ENCODE measurements around the gene AP2B1. TPM values are rescaled to one million over a fixed set of nuclear protein-coding genes. Genes with fewer than 3 reads are reported as not detected.
"Not testable (repeated sequence)": the region's sequence is repeated elsewhere in the genome, so short reads cannot be mapped to it uniquely, and the experiment has no call there.

The AP2B1 gene
- total RNA-seq, 1 donor from 2014 or later: 156 TPM

- no peaks in the 10 kb centered on the region for H3K9me3 Mint-ChIP-seq
- H3K4me3 Mint-ChIP-seq: no peak overlapping the region
- H3K36me3 Mint-ChIP-seq (ENCODE audit: low read depth): no peaks in the 10 kb centered on the region
- no peak for DNase-seq (ENCODE audit: low spot score)
- peaks cover 5% of the 10 kb centered on the region for H3K4me1 Mint-ChIP-seq (ENCODE audit: low read depth)
- H3K27me3 Mint-ChIP-seq (ENCODE audit: insufficient read depth): peaks cover 18% of the 10 kb centered on the region
- no peak overlapping the region for H3K27ac Mint-ChIP-seq
- intact Hi-C loops (cut with micrococcal nuclease): no loop called here
Measured at GRCh38 chr17:35554668-35555067, 32.5 kb upstream of the AP2B1 start.

- intact Hi-C loops (cut with micrococcal nuclease): no loop called here
- Mint-ChIP-seq H3K27ac (no peak overlapping the region), H3K4me1 (ENCODE audit: low read depth) (peaks cover 1% of the 10 kb centered on the region), H3K4me3 (no peak overlapping the region), H3K27me3 (ENCODE audit: insufficient read depth) (peaks cover 19% of the 10 kb centered on the region), H3K36me3 (ENCODE audit: low read depth) (no peaks in the 10 kb centered on the region), H3K9me3 (no peaks in the 10 kb centered on the region)
- no peak for DNase-seq (ENCODE audit: low spot score)
Measured at GRCh38 chr17:35555691-35556090, 31.4 kb upstream of the AP2B1 start.

- no peak for DNase-seq (ENCODE audit: low spot score)
- H3K4me3 Mint-ChIP-seq: no peak overlapping the region
- H3K27ac Mint-ChIP-seq: no peak overlapping the region
- peaks cover 18% of the 10 kb centered on the region for H3K27me3 Mint-ChIP-seq (ENCODE audit: insufficient read depth)
- peaks cover 4% of the 10 kb centered on the region for H3K4me1 Mint-ChIP-seq (ENCODE audit: low read depth)
- no peaks in the 10 kb centered on the region for H3K36me3 Mint-ChIP-seq (ENCODE audit: low read depth)
- intact Hi-C loops (cut with micrococcal nuclease): no loop called here
- no peaks in the 10 kb centered on the region for H3K9me3 Mint-ChIP-seq
Measured at GRCh38 chr17:35557353-35557752, 29.8 kb upstream of the AP2B1 start.

- H3K4me1 Mint-ChIP-seq (ENCODE audit: low read depth): peaks cover 4% of the 10 kb centered on the region
- intact Hi-C loops (cut with micrococcal nuclease): no loop called here
- H3K27ac Mint-ChIP-seq: no peak overlapping the region
- no peaks in the 10 kb centered on the region for H3K9me3 Mint-ChIP-seq
- no peaks in the 10 kb centered on the region for H3K36me3 Mint-ChIP-seq (ENCODE audit: low read depth)
- no peak overlapping the region for H3K4me3 Mint-ChIP-seq
- no peak for DNase-seq (ENCODE audit: low spot score)
- peaks cover 14% of the 10 kb centered on the region for H3K27me3 Mint-ChIP-seq (ENCODE audit: insufficient read depth)
Measured at GRCh38 chr17:35559495-35560210, 27.5 kb upstream of the AP2B1 start.

- no peaks in the 10 kb centered on the region for H3K36me3 Mint-ChIP-seq (ENCODE audit: low read depth)
Measured at GRCh38 chr17:35560703-35561102, 26.4 kb upstream of the AP2B1 start, which contains the start of gene SLFN14. Gene SLFN14, minus strand, starts transcription at chr17:35560819. Its CDS starts 2,757 bp downstream, at chr17:35558062.

DNA sequence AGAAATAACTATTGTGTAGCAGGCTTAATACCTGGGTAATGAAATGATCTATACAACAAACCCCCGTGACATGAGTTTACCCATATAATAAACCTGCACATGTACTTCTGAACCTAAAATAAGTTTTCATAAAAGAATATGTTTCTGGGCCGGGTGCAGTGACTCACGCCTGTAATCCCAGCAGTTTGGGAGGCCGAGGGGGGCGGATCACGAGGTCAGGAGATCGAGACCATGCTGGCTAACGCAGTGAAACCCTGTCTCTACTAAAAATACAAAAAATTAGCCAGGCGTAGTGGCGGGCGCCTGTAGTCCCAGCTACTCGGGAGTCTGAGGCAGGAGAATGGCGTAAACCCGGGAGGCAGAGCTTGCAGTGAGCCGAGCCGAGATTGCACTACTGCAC is 23.9 kb upstream of the AP2B1 start:
- H3K4me3 Mint-ChIP-seq, H3K9me3 Mint-ChIP-seq: not testable (repeated sequence)

More at GRCh38 chr17:35560703-35561102, 26.4 kb upstream of the AP2B1 start, which contains the start of gene SLFN14:
- Mint-ChIP-seq H3K4me3 (no peak within 1 kb of the TSS), H3K4me1 (ENCODE audit: low read depth) (peaks cover 4% of the 10 kb centered on the region), H3K27ac (peak within 1 kb of the TSS; percentile 67), H3K27me3 (ENCODE audit: insufficient read depth) (peaks cover 14% of the 10 kb centered on the region), H3K9me3 (no peaks in the 10 kb centered on the region)
- DNase-seq (ENCODE audit: low spot score): no peak
- intact Hi-C loops (cut with micrococcal nuclease): no loop called here

DNA sequence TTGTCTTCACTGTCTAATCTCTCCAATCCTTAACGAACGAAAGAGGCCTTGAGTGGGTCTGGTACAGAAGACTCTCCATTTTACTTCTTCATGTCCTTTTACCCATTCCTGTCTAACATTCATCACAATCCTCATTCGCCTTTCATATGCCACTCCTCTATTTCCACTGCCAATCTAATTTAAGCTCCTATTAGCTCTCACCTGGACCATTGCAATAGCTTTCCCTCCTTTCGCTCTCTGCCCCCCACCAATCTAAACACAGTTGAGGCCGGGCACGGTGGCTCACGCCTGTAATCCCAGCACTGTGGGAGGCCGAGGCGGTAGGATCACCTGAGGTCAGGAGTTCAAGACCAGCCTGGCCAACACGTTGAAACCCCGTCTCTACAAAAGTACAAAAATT is 20.2 kb upstream of the AP2B1 start:
- intact Hi-C loops (cut with micrococcal nuclease): no loop called here
- Mint-ChIP-seq H3K36me3 (ENCODE audit: low read depth) (peaks cover 7% of the 10 kb centered on the region), H3K9me3 (no peaks in the 10 kb centered on the region)

More for the DNA sequence above, 23.9 kb upstream of the AP2B1 start:
- H3K4me1 Mint-ChIP-seq (ENCODE audit: low read depth); intact Hi-C loops (cut with micrococcal nuclease); H3K36me3 Mint-ChIP-seq (ENCODE audit: low read depth); H3K27ac Mint-ChIP-seq; DNase-seq (ENCODE audit: low spot score): not testable (repeated sequence)
- peaks cover 19% of the 10 kb centered on the region for H3K27me3 Mint-ChIP-seq (ENCODE audit: insufficient read depth)

GRCh38 chr17:35568561-35568960 is 18.6 kb upstream of the AP2B1 start:
- Mint-ChIP-seq H3K4me1 (ENCODE audit: low read depth) (peaks cover 28% of the 10 kb centered on the region), H3K4me3 (peak overlapping the region; percentile 85), H3K27me3 (ENCODE audit: insufficient read depth) (peaks cover 8% of the 10 kb centered on the region), H3K9me3 (no peaks in the 10 kb centered on the region), H3K36me3 (ENCODE audit: low read depth) (peaks cover 7% of the 10 kb centered on the region), H3K27ac (peak overlapping the region; percentile 79)
- no peak for DNase-seq (ENCODE audit: low spot score)
- intact Hi-C loops (cut with micrococcal nuclease): loop anchor here (1.0 kb wide), 3 partner anchors 10 to 31 kb away; partner anchors contain the start of genes AP2B1, PEX12 and SLFN12L

More for the DNA sequence above, 20.2 kb upstream of the AP2B1 start:
- H3K27ac Mint-ChIP-seq: no peak overlapping the region
- H3K4me1 Mint-ChIP-seq (ENCODE audit: low read depth): peaks cover 28% of the 10 kb centered on the region
- H3K27me3 Mint-ChIP-seq (ENCODE audit: insufficient read depth): peaks cover 8% of the 10 kb centered on the region
- peak overlapping the region; percentile 85 for H3K4me3 Mint-ChIP-seq
- DNase-seq (ENCODE audit: low spot score): no peak

DNA sequence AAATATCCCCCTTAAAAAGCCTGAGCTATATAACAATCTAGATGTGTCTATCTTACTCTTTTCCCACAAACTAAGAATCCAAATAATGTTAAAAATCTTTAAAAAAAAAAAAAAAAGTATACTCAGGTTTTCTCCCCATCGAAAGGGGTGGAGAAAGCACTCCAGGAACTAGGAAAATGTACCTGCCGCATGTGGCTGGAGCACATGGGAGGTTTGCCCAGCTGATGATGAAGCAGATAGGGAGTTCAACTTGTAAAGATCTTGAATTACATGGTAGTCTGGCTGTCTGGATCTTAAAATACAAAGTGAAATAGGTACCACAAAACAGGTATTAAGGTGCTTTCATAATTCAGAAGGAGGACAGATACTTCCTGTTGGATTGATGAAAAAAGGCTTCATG is 17.7 kb upstream of the AP2B1 start:
- H3K36me3 Mint-ChIP-seq (ENCODE audit: low read depth): peaks cover 7% of the 10 kb centered on the region
- H3K4me1 Mint-ChIP-seq (ENCODE audit: low read depth): peaks cover 28% of the 10 kb centered on the region
- H3K27me3 Mint-ChIP-seq (ENCODE audit: insufficient read depth): peaks cover 4% of the 10 kb centered on the region
- peak overlapping the region; percentile 85 for H3K4me3 Mint-ChIP-seq
- H3K9me3 Mint-ChIP-seq: no peaks in the 10 kb centered on the region
- DNase-seq (ENCODE audit: low spot score): no peak
- H3K27ac Mint-ChIP-seq: peak overlapping the region; percentile 69
- intact Hi-C loops (cut with micrococcal nuclease): no loop called here

- Mint-ChIP-seq H3K4me3 (no peak overlapping the region), H3K9me3 (no peaks in the 10 kb centered on the region), H3K4me1 (ENCODE audit: low read depth) (peaks cover 36% of the 10 kb centered on the region), H3K27ac (no peak overlapping the region), H3K36me3 (ENCODE audit: low read depth) (peaks cover 12% of the 10 kb centered on the region), H3K27me3 (ENCODE audit: insufficient read depth) (no peaks in the 10 kb centered on the region)
- intact Hi-C loops (cut with micrococcal nuclease): loop anchor here (5.0 kb wide), 1 partner anchor 433 kb away; the partner anchor contains the start of gene NLE1
- DNase-seq (ENCODE audit: low spot score): no peak
Measured at GRCh38 chr17:35575759-35576158, 11.4 kb upstream of the AP2B1 start.

- intact Hi-C loops (cut with micrococcal nuclease): loop anchor here (1.0 to 5.0 kb wide), 5 partner anchors 9 to 436 kb away; partner anchors contain the start of genes AP2B1, NLE1, SLFN12L and SLFN5
- peaks cover 2% of the 10 kb centered on the region for H3K27me3 Mint-ChIP-seq (ENCODE audit: insufficient read depth)
- H3K36me3 Mint-ChIP-seq (ENCODE audit: low read depth): peaks cover 12% of the 10 kb centered on the region
- peaks cover 36% of the 10 kb centered on the region for H3K4me1 Mint-ChIP-seq (ENCODE audit: low read depth)
- no peak for DNase-seq (ENCODE audit: low spot score)
- H3K27ac Mint-ChIP-seq: peak overlapping the region; percentile 99
- H3K9me3 Mint-ChIP-seq: no peaks in the 10 kb centered on the region
- peak overlapping the region; percentile 100 for H3K4me3 Mint-ChIP-seq
Measured at GRCh38 chr17:35577830-35578196, 9.3 kb upstream of the AP2B1 start.

- peak within 1 kb of the TSS; percentile 99 for H3K27ac Mint-ChIP-seq
- peak; percentile 82 for DNase-seq (ENCODE audit: low spot score)
- H3K36me3 Mint-ChIP-seq (ENCODE audit: low read depth): peaks cover 12% of the 10 kb centered on the region
- H3K27me3 Mint-ChIP-seq (ENCODE audit: insufficient read depth): peaks cover 2% of the 10 kb centered on the region
- H3K9me3 Mint-ChIP-seq: no peaks in the 10 kb centered on the region
- H3K4me3 Mint-ChIP-seq: peak within 1 kb of the TSS; percentile 100
- peaks cover 36% of the 10 kb centered on the region for H3K4me1 Mint-ChIP-seq (ENCODE audit: low read depth)
- intact Hi-C loops (cut with micrococcal nuclease): loop anchor here (1.0 to 5.0 kb wide), 5 partner anchors 9 to 436 kb away; partner anchors contain the start of genes AP2B1, NLE1, SLFN12L and SLFN5
Measured at GRCh38 chr17:35578197-35578928, 8.8 kb upstream of the AP2B1 start, which contains the start of gene PEX12. Gene PEX12, minus strand, starts transcription at chr17:35578571. Its CDS starts 550 bp downstream, at chr17:35578021.

All from activated T-helper 1 cell treated with anti-CD3 and anti-CD28 coated beads, Interleukin-12 subunit alpha, Interleukin-12 subunit beta, Interleukin-2, Interleukin-4 antibody, amounts not matched to agents 30 ng/mL and 10 ng/mL and 1 ng/mL, durations not matched to agents 14 hours and 24 hours and 36 hours (primary cell).